ENCODE measurements around the gene LMAN1L. TPM values are rescaled to one million over a fixed set of nuclear protein-coding genes. Genes with fewer than 3 reads are reported as not detected.

Gene LMAN1L
- polyA plus RNA-seq, 3 donors: 0.08 TPM; not detected in 2

- intact Hi-C loops (cut with micrococcal nuclease): loop anchor here in 1 of 2 donors (5.0 kb wide), 1 partner anchor 36 kb away; no protein-coding TSS in a partner anchor
- H3K79me2 ChIP-seq (ENCODE audit: insufficient read depth, low read length): peaks cover 98% of the 10 kb centered on the region
- no peak overlapping the region for H3K4me2 ChIP-seq (replicated peaks; ENCODE audit: extremely low read depth, low read length, poor library complexity, severe bottlenecking)
- peak overlapping the region in 1 of 2 donors; percentile 44 for H3K27ac ChIP-seq (ENCODE audit: low read depth in 1 of 2, low read length in 2 of 2)
- no peak overlapping the region for H3K4me3 ChIP-seq (replicated peaks in 1 of 3; ENCODE audit: low read depth in 2 of 3, low read length in 3 of 3)
- Mint-ChIP-seq H3K9me3 (no peaks in the 10 kb centered on the region), H3K4me3 (no peak overlapping the region), H3K4me1 (peaks cover 72% of the 10 kb centered on the region), H3K27ac (peak overlapping the region in 3 of 7 donors; percentile 22 to 74 (median 43)), H3K27me3 (ENCODE audit: low read depth in 3 of 3) (no peaks in the 10 kb centered on the region), H3K36me3 (peaks cover 22 to 32% of the 10 kb centered on the region in 2 donors)
- no peak overlapping the region for H2AFZ ChIP-seq (ENCODE audit: insufficient read depth, low read depth, low read length, poor library complexity, severe bottlenecking)
- no peak for DNase-seq
- H3K9me3 ChIP-seq (replicated peaks in 1 of 2; ENCODE audit: control insufficient read depth in 1 of 2, insufficient read depth in 1 of 2, low read length in 2 of 2): no peaks in the 10 kb centered on the region
- no peaks in the 10 kb centered on the region for H3K27me3 ChIP-seq (ENCODE audit: control insufficient read depth in 2 of 2, insufficient read depth in 2 of 2, low read length in 2 of 2)
- 86% methylated on average over 5 of the region's 6 CpGs for WGBS (ENCODE audit: insufficient coverage)
- no peak overlapping the region for H3K9ac ChIP-seq (ENCODE audit: insufficient read depth, low read length, poor library complexity, severe bottlenecking)
- H4K20me1 ChIP-seq (ENCODE audit: insufficient read depth, low read length): peaks cover 99% of the 10 kb centered on the region
- no peak for TF ChIP-seq CTCF (IDR thresholded peaks at IDR 0.05)
- H3K4me1 ChIP-seq (ENCODE audit: control insufficient read depth in 1 of 2, insufficient read depth in 2 of 2, low read length in 2 of 2): peaks cover 51 to 52% of the 10 kb centered on the region in 2 donors
- H3K36me3 ChIP-seq (replicated peaks in 1 of 2; ENCODE audit: control insufficient read depth in 1 of 2, insufficient read depth in 2 of 2, low read length in 2 of 2): peaks cover 3 to 24% of the 10 kb centered on the region in 2 donors
These were observed 53.5 kb downstream of the LMAN1L start for GRCh38 chr15:74866090-74866489.

- TF ChIP-seq CTCF (IDR thresholded peaks at IDR 0.05): no peak
- Histone ChIP-seq H3K4me2 (replicated peaks; ENCODE audit: extremely low read depth, low read length, poor library complexity, severe bottlenecking) (peak overlapping the region; percentile 79), H3K27me3 (ENCODE audit: control insufficient read depth in 2 of 2, insufficient read depth in 2 of 2, low read length in 2 of 2) (no peaks in the 10 kb centered on the region), H2AFZ (ENCODE audit: insufficient read depth, low read depth, low read length, poor library complexity, severe bottlenecking) (no peak overlapping the region), H3K79me2 (ENCODE audit: insufficient read depth, low read length) (peaks cover 99% of the 10 kb centered on the region), H3K27ac (ENCODE audit: low read depth in 1 of 2, low read length in 2 of 2) (peak overlapping the region; percentile 40 to 81), H3K36me3 (replicated peaks in 1 of 2; ENCODE audit: control insufficient read depth in 1 of 2, insufficient read depth in 2 of 2, low read length in 2 of 2) (peaks cover 3 to 19% of the 10 kb centered on the region in 2 donors), H3K4me3 (replicated peaks in 1 of 3; ENCODE audit: low read depth in 2 of 3, low read length in 3 of 3) (peak overlapping the region in 2 of 3 experiments; percentile 3 to 69), H4K20me1 (ENCODE audit: insufficient read depth, low read length) (peaks cover 97% of the 10 kb centered on the region), H3K9ac (ENCODE audit: insufficient read depth, low read length, poor library complexity, severe bottlenecking) (no peak overlapping the region), H3K9me3 (replicated peaks in 1 of 2; ENCODE audit: control insufficient read depth in 1 of 2, insufficient read depth in 1 of 2, low read length in 2 of 2) (no peaks in the 10 kb centered on the region), H3K4me1 (ENCODE audit: control insufficient read depth in 1 of 2, insufficient read depth in 2 of 2, low read length in 2 of 2) (peaks cover 65 to 66% of the 10 kb centered on the region in 2 donors)
- H3K9me3 Mint-ChIP-seq: no peaks in the 10 kb centered on the region
- H3K4me3 Mint-ChIP-seq: peak overlapping the region; percentile 59 to 65
- peak overlapping the region; percentile 88 to 97 (median 90) for H3K27ac Mint-ChIP-seq
- peaks cover 0 to 2% (median 0%) of the 10 kb centered on the region in 3 donors for H3K27me3 Mint-ChIP-seq (ENCODE audit: low read depth in 3 of 3)
- intact Hi-C loops (cut with micrococcal nuclease): loop anchor here in 1 of 2 donors (5.0 kb wide), 1 partner anchor 35 kb away; no protein-coding TSS in a partner anchor
- no peak for DNase-seq
- WGBS (ENCODE audit: insufficient coverage): no CpG with 5 or more reads among the region's 1 CpG
- peaks cover 19 to 32% of the 10 kb centered on the region in 2 donors for H3K36me3 Mint-ChIP-seq
- H3K4me1 Mint-ChIP-seq: peaks cover 86% of the 10 kb centered on the region
These were observed 54.9 kb downstream of the LMAN1L start for GRCh38 chr15:74867466-74868038.

All from CD14-positive monocyte (primary cell).